HUES64 (cell line): ENCODE results near the gene PPDPF.

ENCODE experiments used
- H3K27ac ChIP-seq: 2 replicates; pipeline ENCODE4 v1.7.0; 2013; ENCODE audit warnings: low read depth, low read length, inconsistent platforms
- H3K27me3 ChIP-seq: 2 replicates; pipeline ENCODE4 v1.6.1; 2013; ENCODE audit warnings: mild to moderate bottlenecking, low read length; ENCODE audit not compliant: insufficient read depth
- H3K36me3 ChIP-seq: 2 replicates; pipeline ENCODE4 v1.6.1; 2013; ENCODE audit warnings: mild to moderate bottlenecking, low read length; ENCODE audit not compliant: insufficient read depth
- H3K4me1 ChIP-seq: 2 replicates; pipeline ENCODE4 v1.6.1; 2013; ENCODE audit warnings: mild to moderate bottlenecking, low read length, moderate library complexity; ENCODE audit not compliant: insufficient read depth
- H3K4me3 ChIP-seq: 2 replicates; pipeline ENCODE4 v1.5.1; 2013; ENCODE audit warnings: mild to moderate bottlenecking, low read length, moderate library complexity
- H3K9ac ChIP-seq: 2 replicates; pipeline ENCODE4 v1.6.1; 2013; ENCODE audit warnings: mild to moderate bottlenecking, low read depth, low read length
- H3K9me3 ChIP-seq: 2 replicates; pipeline ENCODE4 v1.6.1; 2013; ENCODE audit warnings: low read depth, low read length; ENCODE audit not compliant: insufficient read depth
- WGBS: fragments of 150-250, 120-280 bp; methylation state at CpG from one replicate; pipeline ENCODE4 v1.1.7; 2013; ENCODE audit warnings: missing lambda C conversion rate; 5-methylcytosine and 5-hydroxymethylcytosine counted together

PPDPF gene

DNA sequence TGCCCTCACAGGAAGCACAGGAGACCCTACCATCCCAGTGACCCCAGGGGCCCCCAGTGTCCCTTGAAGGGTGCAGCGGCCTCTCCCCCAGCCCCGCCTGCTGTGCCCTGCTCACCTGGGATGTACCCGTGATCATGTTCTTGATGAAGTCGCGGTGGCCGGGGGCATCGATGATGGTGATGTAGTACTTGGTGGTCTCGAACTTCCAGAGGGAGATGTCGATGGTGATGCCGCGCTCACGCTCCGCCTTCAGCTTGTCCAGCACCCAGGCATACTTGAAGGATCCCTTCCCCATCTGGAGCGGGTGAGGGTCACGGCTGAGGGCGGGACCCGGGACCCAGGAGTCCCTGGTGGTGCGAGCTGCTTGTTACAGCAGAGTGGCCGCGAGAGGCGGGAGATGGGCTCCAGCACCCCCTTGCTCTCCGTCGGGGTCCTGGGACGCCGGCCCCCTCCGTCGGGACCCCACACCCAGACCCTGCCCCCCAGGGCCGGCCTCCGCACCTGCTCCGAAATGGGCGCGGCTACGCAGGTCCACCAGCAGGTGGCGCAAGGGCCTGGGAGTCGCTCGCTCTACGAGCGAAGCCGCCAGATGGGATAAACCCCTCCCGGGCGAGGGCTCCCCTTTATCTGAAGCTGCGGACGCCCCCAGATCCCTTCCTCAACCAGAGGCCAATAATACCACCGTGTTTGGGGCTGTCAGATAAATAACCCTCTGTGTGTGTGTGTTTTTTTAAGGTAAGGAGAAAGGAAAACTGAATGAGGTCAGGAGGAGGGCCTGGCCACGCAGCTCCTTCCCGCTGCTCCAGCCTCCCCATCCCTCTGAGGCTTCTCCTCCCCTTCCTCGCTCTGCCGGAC, 24.6 kb upstream of the PPDPF start:
- WGBS, result 32% methylated on average over 47 of the region's 48 CpGs
- Histone ChIP-seq H3K9ac (no peak overlapping the region), H3K4me1 (no peaks in the 10 kb centered on the region), H3K27me3 (peaks cover 52% of the 10 kb centered on the region), H3K4me3 (peak overlapping the region; percentile 38; the same call in 1 of the 2 replicates), H3K27ac (no peak overlapping the region), H3K9me3 (no peaks in the 10 kb centered on the region), H3K36me3 (peaks cover 7% of the 10 kb centered on the region; the same call in 1 of the 2 replicates)

DNA sequence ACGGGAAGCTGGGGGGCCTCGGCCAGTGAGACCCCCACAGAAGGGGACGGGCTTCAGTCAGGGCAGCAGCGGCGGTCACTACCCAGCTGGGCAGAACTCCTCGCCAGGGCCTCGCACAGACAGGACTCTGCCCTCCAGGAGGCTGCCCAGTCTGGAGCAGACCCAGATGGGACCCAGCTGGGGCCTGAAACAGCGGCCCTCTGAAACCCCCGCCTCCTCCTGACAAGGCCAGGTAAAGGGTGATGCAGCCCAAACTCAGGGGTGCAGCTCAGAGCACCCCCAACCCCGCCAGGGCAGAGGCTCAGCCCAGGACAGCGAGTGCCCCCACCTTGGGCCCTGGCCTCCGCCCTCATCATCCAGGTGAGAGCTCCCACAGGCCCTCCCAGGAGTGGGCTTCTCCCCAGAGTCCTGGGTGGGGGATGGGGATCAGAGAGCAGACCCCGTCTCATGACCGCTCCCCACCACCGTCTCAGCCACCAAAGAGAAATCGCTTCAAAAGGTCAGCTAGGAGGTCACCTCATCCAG, 23.9 kb upstream of the PPDPF start:
- Histone ChIP-seq H3K27me3 (peaks cover 55% of the 10 kb centered on the region), H3K4me3 (no peak overlapping the region; the same call in 1 of the 2 replicates), H3K9ac (no peak overlapping the region), H3K27ac (no peak overlapping the region), H3K36me3 (peaks cover 7% of the 10 kb centered on the region; the same call in 1 of the 2 replicates), H3K4me1 (no peaks in the 10 kb centered on the region), H3K9me3 (no peaks in the 10 kb centered on the region)
- WGBS, result 67% methylated on average over 16 of the region's 16 CpGs

DNA sequence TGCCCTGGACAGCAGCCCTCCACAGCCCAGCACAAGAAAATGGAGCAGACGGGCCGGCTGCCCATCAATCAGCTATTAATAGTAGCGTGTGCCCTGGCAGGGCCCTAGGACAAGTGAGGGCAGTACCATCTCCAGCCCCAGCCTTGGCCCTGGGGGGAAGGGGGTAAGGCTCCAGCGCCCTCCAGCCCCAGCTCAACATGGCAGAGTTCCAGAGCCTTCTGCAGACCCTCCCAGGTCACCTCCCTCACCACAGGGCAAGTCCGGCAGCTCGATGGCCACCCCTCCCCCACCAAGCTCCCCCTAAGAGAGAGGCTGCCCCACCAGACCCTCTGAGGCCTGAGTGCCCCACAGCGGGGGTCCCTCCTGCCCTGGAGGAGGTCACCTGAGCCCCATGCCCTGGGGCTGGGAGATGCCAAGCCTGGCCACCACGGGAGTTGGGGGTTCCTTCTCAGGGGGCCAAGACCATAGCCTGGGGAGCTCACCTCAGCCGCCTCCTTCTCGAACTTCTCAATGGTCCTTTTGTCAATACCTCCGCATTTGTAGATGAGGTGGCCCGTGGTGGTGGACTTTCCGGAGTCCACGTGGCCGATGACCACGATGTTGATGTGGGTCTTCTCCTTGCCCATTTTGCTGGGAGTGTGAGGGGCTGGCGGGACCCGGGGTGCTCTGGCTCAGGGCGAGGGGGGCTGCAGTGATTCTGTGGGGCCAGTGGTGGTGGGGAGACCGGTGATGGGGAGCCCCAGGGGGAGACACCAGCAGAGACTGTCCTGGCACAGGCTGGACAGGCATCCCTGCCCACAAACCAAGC, 23.2 kb upstream of the PPDPF start:
- Histone ChIP-seq H3K27me3 (peaks cover 55% of the 10 kb centered on the region), H3K4me1 (no peaks in the 10 kb centered on the region; the same call in 1 of the 2 replicates), H3K4me3 (peak overlapping the region; percentile 43; the same call in 1 of the 2 replicates), H3K27ac (no peak overlapping the region), H3K9ac (no peak overlapping the region), H3K9me3 (no peaks in the 10 kb centered on the region), H3K36me3 (peaks cover 5% of the 10 kb centered on the region; the same call in 1 of the 2 replicates)
- WGBS, result 78% methylated on average over 20 of the region's 20 CpGs

DNA sequence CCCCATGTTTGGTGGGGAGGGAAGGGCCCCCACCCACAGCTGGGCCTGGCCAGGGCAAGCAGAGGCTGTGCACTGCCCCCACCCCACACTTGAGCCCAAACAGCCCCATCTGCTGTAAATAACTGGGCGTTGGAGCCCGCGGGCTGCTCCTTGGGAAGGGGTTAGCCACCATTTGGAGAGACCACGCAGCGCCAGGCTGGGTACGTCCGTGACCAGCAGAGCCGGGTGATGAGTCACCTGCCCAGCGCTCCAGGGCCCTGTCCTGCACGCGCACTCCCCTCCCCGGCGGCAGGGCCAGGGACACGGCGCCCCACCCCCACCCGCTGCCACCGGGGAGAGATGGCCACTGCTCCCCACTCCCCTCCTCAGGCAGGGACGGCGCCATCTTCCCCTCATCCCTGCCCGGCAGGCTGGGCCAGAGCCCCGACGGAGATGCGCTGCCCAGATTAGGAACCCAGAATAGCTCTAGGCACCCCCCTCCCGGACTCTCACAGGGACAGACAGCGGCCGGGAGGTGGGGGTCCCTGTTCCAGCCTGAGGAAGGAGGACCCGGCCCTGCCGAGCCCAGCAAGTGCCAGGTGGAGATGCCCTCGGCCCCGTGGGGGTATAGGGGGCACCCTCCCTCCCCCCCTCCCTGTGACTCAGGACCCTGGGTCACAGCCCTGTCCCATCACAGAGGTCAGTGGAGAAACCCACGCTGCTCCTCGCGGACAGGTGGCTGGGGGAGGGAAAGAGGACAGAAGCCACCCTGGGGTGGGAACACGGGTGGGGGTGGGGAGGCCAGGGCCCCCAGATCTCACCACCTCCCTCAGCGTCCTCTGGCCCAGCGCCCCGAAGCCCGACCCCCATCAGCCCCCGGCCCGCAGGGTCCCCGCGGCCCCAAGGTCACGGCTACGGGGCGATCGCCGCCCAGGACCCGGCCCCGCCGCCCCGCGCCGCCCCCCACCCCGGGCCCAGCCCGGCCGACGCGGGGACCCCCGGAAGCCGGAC, 22.3 kb upstream of the PPDPF start:
- Histone ChIP-seq H3K27me3 (peaks cover 55% of the 10 kb centered on the region), H3K4me1 (no peaks in the 10 kb centered on the region; the same call in 1 of the 2 replicates), H3K9ac (no peak overlapping the region), H3K9me3 (no peaks in the 10 kb centered on the region), H3K27ac (no peak overlapping the region), H3K4me3 (peak overlapping the region; percentile 46), H3K36me3 (no peaks in the 10 kb centered on the region)
- WGBS, result 4% methylated on average over 55 of the region's 60 CpGs

- H3K9me3 ChIP-seq, result no peaks in the 10 kb centered on the region
- under 1% methylated on average over 58 of the region's 58 CpGs for WGBS
- no peaks in the 10 kb centered on the region for H3K36me3 ChIP-seq
- no peaks in the 10 kb centered on the region; the same call in 1 of the 2 replicates for H3K4me1 ChIP-seq
- H3K4me3 ChIP-seq, result peak within 1 kb of the TSS; percentile 51
- peaks cover 59% of the 10 kb centered on the region for H3K27me3 ChIP-seq
- no peak within 1 kb of the TSS for H3K27ac ChIP-seq
- H3K9ac ChIP-seq, result no peak within 1 kb of the TSS
Measured at GRCh38 chr20:63498960-63499337, 21.6 kb upstream of the PPDPF start, which contains the start of gene EEF1A2. Gene EEF1A2 (minus strand): TSS chr20:63499083. CDS start chr20:63497763, 1,320 bp downstream.

- H3K4me1 ChIP-seq, result no peaks in the 10 kb centered on the region; the same call in 1 of the 2 replicates
- H3K4me3 ChIP-seq, result peak overlapping the region; percentile 51
- no peak overlapping the region for H3K27ac ChIP-seq
- WGBS, result 12% methylated on average over 48 of the region's 48 CpGs
- H3K36me3 ChIP-seq, result no peaks in the 10 kb centered on the region
- no peak overlapping the region for H3K9ac ChIP-seq
- H3K9me3 ChIP-seq, result no peaks in the 10 kb centered on the region
- H3K27me3 ChIP-seq, result peaks cover 59% of the 10 kb centered on the region
Measured at GRCh38 chr20:63499338-63499969, 21.1 kb upstream of the PPDPF start.

GRCh38 chr20:63500151-63500901, 20.2 kb upstream of the PPDPF start:
- 87% methylated on average over 24 of the region's 24 CpGs for WGBS
- H3K27ac ChIP-seq, result no peak overlapping the region
- H3K36me3 ChIP-seq, result no peaks in the 10 kb centered on the region
- peaks cover 59% of the 10 kb centered on the region for H3K27me3 ChIP-seq
- no peak overlapping the region for H3K4me3 ChIP-seq
- no peaks in the 10 kb centered on the region; the same call in 1 of the 2 replicates for H3K4me1 ChIP-seq
- H3K9me3 ChIP-seq, result no peaks in the 10 kb centered on the region
- H3K9ac ChIP-seq, result no peak overlapping the region

- peaks cover 53% of the 10 kb centered on the region for H3K27me3 ChIP-seq
- H3K9ac ChIP-seq, result no peak overlapping the region
- H3K9me3 ChIP-seq, result no peaks in the 10 kb centered on the region
- H3K4me3 ChIP-seq, result no peak overlapping the region
- no peak overlapping the region for H3K27ac ChIP-seq
- WGBS, result 85% methylated on average over 27 of the region's 27 CpGs
- H3K4me1 ChIP-seq, result no peaks in the 10 kb centered on the region; the same call in 1 of the 2 replicates
- no peaks in the 10 kb centered on the region for H3K36me3 ChIP-seq
Measured at GRCh38 chr20:63500902-63501817, 19.4 kb upstream of the PPDPF start.
